ENCODE measurements around the gene SPACA4. TPM values are rescaled to one million over a fixed set of nuclear protein-coding genes. Genes with fewer than 3 reads are reported as not detected.

SPACA4 gene
- polyA plus RNA-seq, 1 of the 3 experiments (the other 2 are of a cell fraction): not detected

- Histone ChIP-seq H3K9me3 (no peaks in the 10 kb centered on the region), H3K79me2 (ENCODE audit: insufficient read depth) (0 out of 2 replicates have a peak, but pooled peaks cover 3% of the 10 kb centered on the region), H3K27ac (ENCODE audit: low read depth in 2 of 2, low read length in 1 of 2) (no peak overlapping the region), H3K27me3 (ENCODE audit: insufficient read depth) (no peaks in the 10 kb centered on the region), H4K20me1 (ENCODE audit: insufficient read depth) (no peaks in the 10 kb centered on the region), H3K4me3 (ENCODE audit: low read depth in 2 of 2, low read length in 1 of 2) (no peak overlapping the region), H3K9me2 (no peaks in the 10 kb centered on the region), H3F3A (replicated peaks; ENCODE audit: insufficient read depth) (peaks cover 10% of the 10 kb centered on the region), H3K9ac (no peak overlapping the region), H2AFZ (ENCODE audit: low read depth) (no peak overlapping the region), H3K4me1 (ENCODE audit: control insufficient read depth in 1 of 2, insufficient read depth in 2 of 2, low read depth in 1 of 2, low read length in 1 of 2) (peaks cover 4 to 20% of the 10 kb centered on the region in 2 experiments; a peak in 2 of 4 replicates), H3K36me3 (replicated peaks in 1 of 2; ENCODE audit: control insufficient read depth in 1 of 2, insufficient read depth in 2 of 2, low read length in 1 of 2) (peaks cover 12 to 25% of the 10 kb centered on the region in 2 experiments), H3K4me2 (no peak overlapping the region)
- no peak for DNase-seq
- ChIA-PET CTCF (no interaction called here), POLR2A (interaction anchor here (1.4 kb wide), 1 partner anchor 9 kb away, joined by 5 read pairs; the partner anchor contains the start of gene RPL18)
- 90% methylated on average over 2 of the region's 6 CpGs for WGBS (ENCODE audit: low lambda C conversion rate)
- TF ChIP-seq ZBTB33 (IDR thresholded peaks at IDR 0.05; ENCODE audit: borderline replicate concordance, low read depth) (no peak), CTCF (IDR thresholded peaks at IDR 0.05) (no peak), SMC3 (IDR thresholded peaks at IDR 0.05; ENCODE audit: low read depth, low read length) (no peak), MAX (IDR thresholded peaks at IDR 0.05; ENCODE audit: low read depth) (no peak), REST (IDR thresholded peaks at IDR 0.05; ENCODE audit: low read depth, low read length) (no peak), EZH2phosphoT487 (IDR thresholded peaks at IDR 0.05; ENCODE audit: borderline replicate concordance, low read depth) (no peak), JUND (IDR thresholded peaks at IDR 0.05) (no peak), POLR2AphosphoS5 (IDR thresholded peaks at IDR 0.05; ENCODE audit: low read depth, low read length) (no peak), MXI1 (IDR thresholded peaks at IDR 0.05; ENCODE audit: low read depth, low read length) (no peak), YY1 (IDR thresholded peaks at IDR 0.05; ENCODE audit: low read depth) (no peak), RFX5 (IDR thresholded peaks at IDR 0.05; ENCODE audit: low read length) (no peak), FOXJ3 (CRISPR knock-in tag; IDR thresholded peaks at IDR 0.05) (no peak), EP300 (IDR thresholded peaks at IDR 0.05; ENCODE audit: borderline replicate concordance in 1 of 2, low read depth in 1 of 2, low read length in 1 of 2) (no peak)
- TF ChIP-seq, protein P1, sequence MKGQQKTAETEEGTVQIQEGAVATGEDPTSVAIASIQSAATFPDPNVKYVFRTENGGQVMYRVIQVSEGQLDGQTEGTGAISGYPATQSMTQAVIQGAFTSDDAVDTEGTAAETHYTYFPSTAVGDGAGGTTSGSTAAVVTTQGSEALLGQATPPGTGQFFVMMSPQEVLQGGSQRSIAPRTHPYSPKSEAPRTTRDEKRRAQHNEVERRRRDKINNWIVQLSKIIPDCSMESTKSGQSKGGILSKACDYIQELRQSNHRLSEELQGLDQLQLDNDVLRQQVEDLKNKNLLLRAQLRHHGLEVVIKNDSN (IDR thresholded peaks at IDR 0.05; ENCODE audit: borderline replicate concordance, low read depth): no peak
Measured at GRCh38 chr19:48627201-48627864, 20.8 kb downstream of the SPACA4 start.

Measured in SK-N-SH (cell line).